Nephron (organoid): ENCODE data around the gene PKP4.

Experiments used
- H3K27ac Mint-ChIP-seq, 3 experiments: 2 replicates each; pipeline ENCODE4 v1.8.0; 2020; ENCODE audit warnings: mixed read lengths in 3 of 3, mild to moderate bottlenecking in 2 of 3, moderate library complexity in 1 of 3
- H3K27me3 Mint-ChIP-seq: 2 replicates; pipeline ENCODE4 v1.8.0; 2021; ENCODE audit warnings: low read depth, mild to moderate bottlenecking, moderate library complexity, mixed read lengths
- H3K36me3 Mint-ChIP-seq: 2 replicates; pipeline ENCODE4 v1.8.0; 2020; ENCODE audit warnings: low read depth, mixed read lengths
- H3K4me1 Mint-ChIP-seq: 2 replicates; pipeline ENCODE4 v1.8.0; 2020; ENCODE audit warnings: mixed read lengths
- H3K4me3 Mint-ChIP-seq, 3 experiments: 2 replicates each; pipeline ENCODE4 v1.8.0; 2020; ENCODE audit warnings: mild to moderate bottlenecking in 3 of 3, mixed read lengths in 3 of 3, moderate library complexity in 2 of 3
- H3K9me3 Mint-ChIP-seq: 2 replicates; pipeline ENCODE4 v1.8.0; 2020; ENCODE audit warnings: mixed read lengths
- CTCF ChIP-seq, 3 experiments: fragments of 200-600 bp; sonication (generic); IDR thresholded peaks; one replicate each; pipeline ENCODE4 v1.5.0; 2021; ENCODE audit warnings: antibody characterized with exemption in 3 of 3; ENCODE audit not compliant: unreplicated experiment in 3 of 3

Gene PKP4

DNA sequence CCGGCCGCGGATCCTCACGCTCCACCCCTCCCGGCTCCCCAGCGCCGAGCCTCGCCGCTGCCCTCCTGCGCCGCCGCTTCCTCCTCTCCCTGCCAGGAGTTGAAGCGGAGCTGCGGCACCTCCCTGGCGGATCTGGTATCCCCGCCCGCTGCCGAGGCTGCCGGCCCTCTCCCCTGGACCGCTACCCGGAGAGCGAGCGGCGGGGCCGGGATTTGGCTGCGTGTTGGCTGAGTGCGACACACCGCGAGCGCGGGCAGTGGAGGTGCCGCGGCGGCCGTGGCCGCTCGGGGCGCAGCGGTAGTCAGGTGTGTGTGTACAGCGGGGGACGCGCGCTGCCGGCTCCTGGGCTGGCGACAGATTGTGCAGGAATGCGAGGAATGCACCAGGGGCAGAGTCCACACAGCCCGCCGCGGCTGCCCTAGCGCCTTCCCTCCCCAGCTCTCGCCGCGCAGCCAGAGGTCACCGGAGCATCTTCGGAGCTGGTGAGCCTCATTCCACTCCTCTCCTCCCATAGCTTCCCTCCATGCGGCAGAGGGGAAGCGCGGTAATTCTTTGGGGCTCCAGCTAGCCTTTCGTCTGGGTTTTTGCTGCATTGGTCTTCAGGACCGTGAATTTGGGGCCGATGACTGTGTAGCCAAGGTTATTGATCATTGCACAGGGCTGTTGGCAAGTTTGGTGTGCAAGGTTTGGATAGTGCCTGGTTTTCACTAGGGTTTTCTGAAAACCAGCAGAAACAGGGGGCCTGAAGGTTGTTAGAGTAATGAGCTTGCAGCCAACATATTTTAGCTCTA is 1.3 kb downstream of the PKP4 start:
- Mint-ChIP-seq H3K9me3 (no peaks in the 10 kb centered on the region), H3K36me3 (no peaks in the 10 kb centered on the region), H3K27ac (peak overlapping the region; percentile 88 to 98 (median 93)), H3K27me3 (no peaks in the 10 kb centered on the region), H3K4me3 (peak overlapping the region; percentile 95 to 99 (median 96)), H3K4me1 (peaks cover 37% of the 10 kb centered on the region)
- peak; percentile 27 to 46 (median 30) for TF ChIP-seq CTCF (IDR thresholded peaks at IDR 0.05; ENCODE audit: unreplicated experiment in 3 of 3)

DNA sequence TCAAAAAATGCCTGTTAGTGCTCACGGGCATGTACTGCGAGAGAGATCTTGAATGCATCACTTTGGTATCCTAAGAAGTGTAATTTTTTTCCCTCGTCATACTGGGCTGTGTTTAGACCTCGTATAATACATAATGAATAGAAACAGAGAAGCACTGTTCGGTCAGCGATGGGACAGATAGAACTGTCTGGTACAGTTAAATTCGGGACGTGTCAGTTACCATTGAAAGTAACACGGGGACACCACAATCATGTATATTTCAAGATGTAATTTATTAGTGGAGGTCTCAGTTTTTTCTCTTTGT is 1.8 kb downstream of the PKP4 start:
- Mint-ChIP-seq H3K36me3 (no peaks in the 10 kb centered on the region), H3K4me1 (peaks cover 42% of the 10 kb centered on the region), H3K27me3 (no peaks in the 10 kb centered on the region), H3K27ac (peak overlapping the region; percentile 88 to 98 (median 93)), H3K4me3 (peak overlapping the region; percentile 95 to 99 (median 96)), H3K9me3 (no peaks in the 10 kb centered on the region)
- no peak for TF ChIP-seq CTCF (IDR thresholded peaks at IDR 0.05; ENCODE audit: unreplicated experiment in 3 of 3)

GRCh38 chr2:158459161-158460003 is 2.6 kb downstream of the PKP4 start:
- Mint-ChIP-seq H3K4me3 (peak overlapping the region; percentile 95 to 99 (median 96)), H3K27me3 (no peaks in the 10 kb centered on the region), H3K4me1 (peaks cover 42% of the 10 kb centered on the region), H3K9me3 (no peaks in the 10 kb centered on the region), H3K27ac (peak overlapping the region; percentile 88 to 98 (median 93)), H3K36me3 (no peaks in the 10 kb centered on the region)
- TF ChIP-seq CTCF (IDR thresholded peaks at IDR 0.05; ENCODE audit: unreplicated experiment in 3 of 3), result no peak

- Mint-ChIP-seq H3K4me1 (peaks cover 42% of the 10 kb centered on the region), H3K9me3 (no peaks in the 10 kb centered on the region), H3K36me3 (no peaks in the 10 kb centered on the region)
Measured at GRCh38 chr2:158460632-158461297, 4.0 kb downstream of the PKP4 start.

More at GRCh38 chr2:158460632-158461297, 4.0 kb downstream of the PKP4 start:
- peak; percentile 29 to 40 (median 39) for TF ChIP-seq CTCF (IDR thresholded peaks at IDR 0.05; ENCODE audit: unreplicated experiment in 3 of 3)
- no peaks in the 10 kb centered on the region for H3K27me3 Mint-ChIP-seq
- H3K4me3 Mint-ChIP-seq, result peak overlapping the region; percentile 29 to 46 (median 32)
- H3K27ac Mint-ChIP-seq, result peak overlapping the region in 2 of 3 experiments; percentile 17 to 22
